Stimulated activated CD4-positive, alpha-beta T cell treated with anti-CD3 and anti-CD28 coated beads, Interleukin-12 subunit alpha, Interleukin-12 subunit beta, amount 100 ng/mL, for 48 hours (primary cell): ENCODE data around the gene CEMIP2.

ENCODE experiments used
- DNase-seq, 3 donors: peaks; one replicate each; pipeline ENCODE4 v3.0.0-alpha.2; 2020; ENCODE audit warnings: low read depth in 2 of 3, low spot score in 1 of 3

The CEMIP2 gene

DNA sequence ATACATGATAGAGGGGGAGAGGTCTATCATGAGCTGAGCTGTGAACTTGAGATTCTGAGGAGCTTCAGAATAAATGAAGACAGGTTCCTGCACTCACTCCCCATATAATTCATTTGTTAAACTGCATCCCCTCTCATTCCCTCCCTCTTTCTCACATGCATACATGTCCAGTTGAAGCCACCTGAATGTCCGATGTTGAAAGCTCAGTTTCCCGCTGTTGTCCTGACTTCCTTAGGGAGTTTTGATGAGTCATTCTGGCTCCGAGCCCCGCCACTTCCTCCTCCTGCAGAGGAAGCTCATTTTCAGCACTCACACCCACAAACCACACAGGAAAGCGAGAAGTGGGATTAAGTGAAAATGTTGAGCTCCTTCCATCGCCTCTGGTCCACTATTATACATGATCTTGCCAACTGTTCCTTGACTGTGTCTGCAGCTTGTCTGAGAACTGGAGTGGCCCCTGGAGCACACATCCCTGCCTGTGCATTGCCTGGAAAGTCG lies 121.2 kb downstream of the CEMIP2 start:
- DNase-seq: no peak

DNA sequence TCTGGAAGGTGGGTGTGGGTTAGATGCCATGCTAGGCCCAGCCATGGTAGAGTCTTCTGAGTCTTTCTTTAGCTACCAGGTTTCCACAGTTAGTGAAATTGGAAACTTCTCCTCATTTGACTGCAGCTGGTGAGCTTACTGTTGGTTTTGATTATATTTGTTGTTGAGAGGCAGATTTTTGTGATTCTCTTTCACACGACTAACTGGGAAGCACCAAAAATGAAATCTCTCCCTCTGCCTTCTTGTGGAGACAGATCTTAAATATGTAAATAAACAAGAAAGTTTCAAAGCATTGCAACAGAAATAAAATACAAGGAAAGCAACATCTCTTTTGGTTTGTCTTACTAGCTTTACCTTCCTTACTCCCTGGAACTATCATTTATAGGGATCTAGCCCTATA lies 122.2 kb downstream of the CEMIP2 start:
- no peak for DNase-seq

- DNase-seq: no peak
Observed at GRCh38 chr9:71644819-71645362, 123.4 kb downstream of the CEMIP2 start.

DNA sequence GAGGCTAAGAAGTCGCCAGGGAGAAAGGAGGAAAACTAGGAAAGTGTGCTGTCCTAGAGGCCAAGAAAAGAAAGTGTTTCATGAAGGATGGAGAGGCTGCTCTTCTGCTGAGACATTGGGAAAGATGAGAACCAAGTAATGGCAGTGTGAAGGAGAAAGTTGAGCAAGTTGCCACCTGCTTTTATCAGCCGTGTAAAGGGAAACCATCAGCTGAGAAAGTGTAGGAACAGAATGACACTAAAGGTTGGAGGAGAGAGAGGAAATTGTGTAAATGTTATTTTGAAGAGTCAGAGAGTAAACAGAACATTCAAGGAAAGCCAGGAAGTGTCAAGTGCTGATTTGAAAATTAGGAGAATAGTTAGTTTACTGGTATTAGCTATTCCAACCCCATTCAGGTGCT lies 125.0 kb downstream of the CEMIP2 start:
- no peak for DNase-seq

GRCh38 chr9:71642056-71642455 lies 126.3 kb downstream of the CEMIP2 start:
- DNase-seq: no peak

- no peak for DNase-seq
Observed at GRCh38 chr9:71638627-71639026, 129.7 kb downstream of the CEMIP2 start.

- no peak for DNase-seq
Observed at GRCh38 chr9:71637926-71638325, 130.4 kb downstream of the CEMIP2 start.

DNA sequence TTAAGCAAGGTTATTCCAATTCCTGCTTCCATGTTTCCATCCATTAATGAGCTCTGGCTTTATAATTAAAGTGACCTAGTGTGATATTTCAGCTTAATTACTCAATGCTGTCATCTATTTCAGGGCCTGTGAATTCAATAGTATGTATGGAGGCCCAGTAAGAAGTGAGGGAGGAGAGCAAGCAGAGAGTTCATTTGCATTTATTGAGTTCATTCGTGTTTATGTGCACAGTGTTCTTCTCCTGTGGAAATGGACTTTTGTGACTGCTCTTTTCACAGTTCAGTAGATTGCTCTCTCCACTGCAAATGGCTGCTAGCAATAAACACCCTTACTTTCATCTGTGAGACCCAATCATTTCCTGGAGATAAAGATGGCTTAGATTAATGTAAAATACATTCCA lies 130.9 kb downstream of the CEMIP2 start:
- DNase-seq: no peak

GRCh38 chr9:71636143-71636839 lies 132.0 kb downstream of the CEMIP2 start:
- DNase-seq: no peak

- DNase-seq: no peak
Observed at GRCh38 chr9:71634752-71635151, 133.6 kb downstream of the CEMIP2 start.
